Stimulated activated naive CD8-positive, alpha-beta T cell treated with anti-CD3 and anti-CD28 coated beads, Interleukin-15, Interleukin-2, amounts not matched to agents 100 ng/mL and 50 ng/mL, for 24 hours (primary cell): ENCODE data around the gene ATP2A2.

Experiments
- H3K27ac Mint-ChIP-seq: one replicate; pipeline ENCODE4 v1.8.0; 2021; ENCODE audit warnings: mild to moderate bottlenecking, mixed read lengths
- H3K27me3 Mint-ChIP-seq: one replicate; pipeline ENCODE4 v1.8.0; 2021; ENCODE audit warnings: mixed read lengths
- H3K36me3 Mint-ChIP-seq: one replicate; pipeline ENCODE4 v1.8.0; 2021; ENCODE audit warnings: low read depth, mixed read lengths
- H3K4me1 Mint-ChIP-seq: one replicate; pipeline ENCODE4 v1.8.0; 2021; ENCODE audit warnings: low read depth, mixed read lengths
- H3K4me3 Mint-ChIP-seq: one replicate; pipeline ENCODE4 v1.8.0; 2021; ENCODE audit warnings: mild to moderate bottlenecking, mixed read lengths
- H3K9me3 Mint-ChIP-seq: one replicate; pipeline ENCODE4 v1.8.0; 2021; ENCODE audit warnings: mixed read lengths

The ATP2A2 gene

GRCh38 chr12:110280779-110281548, at the start of gene ATP2A2:
TSS of gene ATP2A2 (plus strand) at chr12:110281247. CDS start at chr12:110281790, 543 bp downstream.
- Mint-ChIP-seq H3K4me1 (peaks cover 48% of the 10 kb centered on the region), H3K9me3 (no peaks in the 10 kb centered on the region), H3K27me3 (no peaks in the 10 kb centered on the region), H3K36me3 (peaks cover 40% of the 10 kb centered on the region), H3K27ac (peak within 1 kb of the TSS; percentile 95), H3K4me3 (peak within 1 kb of the TSS; percentile 95)

DNA sequence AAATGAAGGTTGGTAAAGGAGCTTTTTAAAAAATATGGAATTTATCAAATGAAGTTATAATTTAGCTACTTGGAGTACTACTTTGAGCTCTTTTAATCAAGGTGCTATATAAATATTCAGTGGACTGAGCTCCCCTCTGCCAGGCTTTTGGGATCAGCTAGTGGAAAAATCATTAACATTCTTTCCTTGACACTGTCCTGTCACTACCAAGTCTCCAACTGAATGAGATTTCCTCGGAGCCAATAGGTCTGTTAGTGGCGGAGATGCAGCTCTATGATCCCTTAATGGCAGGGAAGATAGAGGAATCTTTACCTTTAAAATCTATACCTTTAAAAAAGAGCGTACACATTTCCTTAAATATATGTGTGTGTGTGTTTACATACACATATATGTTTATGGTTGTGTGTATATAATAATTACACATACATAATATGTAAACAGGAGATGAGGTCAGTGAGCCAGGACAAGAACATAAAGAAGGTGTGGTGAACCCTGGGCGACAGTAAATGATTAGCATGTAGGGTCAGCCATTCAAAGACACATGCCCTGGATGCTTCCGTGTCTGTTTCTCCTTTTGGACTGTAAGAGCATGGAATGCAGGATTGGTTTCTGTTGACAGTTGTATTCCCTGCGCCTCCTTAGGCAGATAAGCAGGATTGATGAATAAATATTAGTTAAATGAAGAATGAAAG, 47.7 kb upstream of the ATP2A2 start:
- Mint-ChIP-seq H3K27ac (no peak overlapping the region), H3K4me1 (peaks cover 4% of the 10 kb centered on the region), H3K36me3 (no peaks in the 10 kb centered on the region), H3K27me3 (no peaks in the 10 kb centered on the region), H3K4me3 (no peak overlapping the region), H3K9me3 (no peaks in the 10 kb centered on the region)

DNA sequence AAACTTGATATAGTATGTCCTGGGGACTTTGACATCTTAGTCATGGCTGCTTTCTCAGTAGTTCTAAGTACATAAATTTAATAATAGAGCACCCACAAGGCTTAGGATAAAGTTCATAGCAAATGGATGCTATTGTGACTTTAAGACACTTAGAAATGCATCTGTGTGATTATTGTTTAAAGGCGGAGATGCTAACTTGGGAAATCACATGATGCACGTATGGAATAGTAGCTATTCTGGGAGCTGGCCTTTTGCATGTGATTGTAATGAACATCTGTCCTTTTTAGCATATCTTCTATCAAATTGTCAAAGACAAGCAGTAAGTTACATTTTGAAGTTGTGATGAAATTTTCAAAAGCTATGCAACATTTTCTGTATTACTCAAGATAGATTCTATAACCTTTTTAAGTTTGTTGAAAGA, 46.7 kb upstream of the ATP2A2 start:
- no peaks in the 10 kb centered on the region for H3K9me3 Mint-ChIP-seq
- no peak overlapping the region for H3K4me3 Mint-ChIP-seq
- H3K27ac Mint-ChIP-seq: no peak overlapping the region
- no peaks in the 10 kb centered on the region for H3K36me3 Mint-ChIP-seq
- peaks cover 4% of the 10 kb centered on the region for H3K4me1 Mint-ChIP-seq
- no peaks in the 10 kb centered on the region for H3K27me3 Mint-ChIP-seq

DNA sequence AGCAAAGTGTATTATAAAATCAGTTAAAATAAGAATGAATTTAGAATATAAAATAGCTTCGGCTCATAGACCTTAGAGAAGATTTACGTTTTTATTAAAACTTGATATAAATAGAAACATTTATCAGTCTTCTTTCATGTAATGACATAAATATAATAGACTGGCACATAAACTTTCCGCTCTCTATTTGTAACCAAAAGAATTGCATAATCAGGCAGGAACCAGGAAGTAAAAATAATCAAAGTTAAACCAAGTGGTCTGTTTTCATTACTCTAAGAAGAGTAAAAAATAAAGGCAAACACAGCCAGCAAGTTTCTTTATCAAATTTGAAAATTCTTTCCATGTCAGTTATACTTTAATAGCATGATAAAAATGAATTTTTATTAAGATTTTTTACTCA, 46.3 kb upstream of the ATP2A2 start:
- Mint-ChIP-seq H3K4me3 (no peak overlapping the region), H3K9me3 (no peaks in the 10 kb centered on the region), H3K27ac (no peak overlapping the region), H3K27me3 (no peaks in the 10 kb centered on the region), H3K36me3 (no peaks in the 10 kb centered on the region), H3K4me1 (peaks cover 4% of the 10 kb centered on the region)

DNA sequence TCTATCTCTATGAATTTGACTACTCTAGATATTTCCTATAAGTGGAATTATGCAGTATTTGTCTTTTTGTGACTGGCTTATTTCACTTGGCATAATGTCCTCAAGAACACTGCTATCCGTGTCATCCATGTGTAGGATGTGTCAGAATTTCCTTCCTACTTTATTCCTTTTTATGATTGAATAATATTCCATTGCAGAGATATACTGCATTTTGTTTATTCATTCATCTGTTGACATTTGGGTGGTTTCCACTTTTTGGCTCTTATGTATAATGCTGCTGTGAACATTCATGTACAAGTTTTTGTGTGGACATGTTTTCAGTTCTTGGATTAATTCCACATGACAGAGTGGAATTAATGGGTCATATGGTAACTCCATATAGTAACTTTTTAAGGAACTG, 45.7 kb upstream of the ATP2A2 start:
- Mint-ChIP-seq H3K36me3 (no peaks in the 10 kb centered on the region), H3K27ac (no peak overlapping the region), H3K4me1 (peaks cover 4% of the 10 kb centered on the region), H3K9me3 (no peaks in the 10 kb centered on the region), H3K4me3 (no peak overlapping the region), H3K27me3 (no peaks in the 10 kb centered on the region)

- H3K9me3 Mint-ChIP-seq: no peaks in the 10 kb centered on the region
- H3K36me3 Mint-ChIP-seq: no peaks in the 10 kb centered on the region
- no peak overlapping the region for H3K27ac Mint-ChIP-seq
- H3K4me1 Mint-ChIP-seq: no peaks in the 10 kb centered on the region
- H3K4me3 Mint-ChIP-seq: no peak overlapping the region
- peaks cover 2% of the 10 kb centered on the region for H3K27me3 Mint-ChIP-seq
These were observed 37.8 kb upstream of the ATP2A2 start for GRCh38 chr12:110243227-110243626.

GRCh38 chr12:110244372-110244771, 36.7 kb upstream of the ATP2A2 start:
- Mint-ChIP-seq H3K27ac (no peak overlapping the region), H3K27me3 (peaks cover 2% of the 10 kb centered on the region), H3K4me1 (no peaks in the 10 kb centered on the region), H3K36me3 (no peaks in the 10 kb centered on the region), H3K9me3 (no peaks in the 10 kb centered on the region), H3K4me3 (no peak overlapping the region)

DNA sequence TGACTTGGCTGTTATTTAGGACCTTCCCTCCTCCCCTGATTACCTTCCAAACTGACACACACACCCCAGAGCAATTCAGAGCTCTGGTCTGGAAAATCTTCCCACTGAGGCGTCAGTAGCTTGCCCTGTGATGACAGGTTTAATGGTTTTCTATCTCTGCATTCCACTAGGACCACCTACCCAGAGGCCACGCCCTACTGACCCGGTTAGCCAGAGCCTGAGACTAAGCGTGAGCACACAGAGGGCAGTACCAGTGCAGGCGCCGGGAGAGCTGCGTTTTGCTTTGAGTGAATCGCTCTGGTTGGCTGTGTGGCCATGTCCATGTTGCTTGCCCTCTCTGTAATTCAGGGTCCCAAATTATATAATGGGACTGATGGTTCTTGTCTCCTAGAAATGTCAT, 36.2 kb upstream of the ATP2A2 start:
- H3K27ac Mint-ChIP-seq: no peak overlapping the region
- peaks cover 2% of the 10 kb centered on the region for H3K27me3 Mint-ChIP-seq
- no peaks in the 10 kb centered on the region for H3K4me1 Mint-ChIP-seq
- H3K9me3 Mint-ChIP-seq: no peaks in the 10 kb centered on the region
- no peak overlapping the region for H3K4me3 Mint-ChIP-seq
- no peaks in the 10 kb centered on the region for H3K36me3 Mint-ChIP-seq

DNA sequence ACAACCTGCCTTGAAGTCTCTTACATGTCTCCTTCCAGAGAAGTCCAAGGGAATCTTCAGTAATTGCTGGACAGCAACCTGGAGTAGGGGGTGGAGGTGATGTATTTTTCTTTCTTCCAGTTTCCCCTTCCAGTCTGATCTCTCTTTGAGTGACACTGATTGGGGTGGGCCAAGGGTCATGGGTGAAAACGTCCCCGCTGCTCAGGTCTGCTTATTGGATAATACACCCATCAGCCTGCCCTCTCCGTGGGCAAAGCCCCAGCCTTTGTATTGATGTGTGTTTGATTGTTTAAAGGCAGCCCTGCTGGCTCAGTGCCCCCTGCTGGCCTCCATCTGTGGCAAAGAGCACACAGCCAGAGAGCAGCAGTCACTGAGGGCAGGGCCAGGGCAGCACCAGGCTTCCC, 35.7 kb upstream of the ATP2A2 start:
- Mint-ChIP-seq H3K27ac (no peak overlapping the region), H3K4me1 (no peaks in the 10 kb centered on the region), H3K9me3 (no peaks in the 10 kb centered on the region), H3K36me3 (no peaks in the 10 kb centered on the region), H3K27me3 (peaks cover 2% of the 10 kb centered on the region), H3K4me3 (no peak overlapping the region)

DNA sequence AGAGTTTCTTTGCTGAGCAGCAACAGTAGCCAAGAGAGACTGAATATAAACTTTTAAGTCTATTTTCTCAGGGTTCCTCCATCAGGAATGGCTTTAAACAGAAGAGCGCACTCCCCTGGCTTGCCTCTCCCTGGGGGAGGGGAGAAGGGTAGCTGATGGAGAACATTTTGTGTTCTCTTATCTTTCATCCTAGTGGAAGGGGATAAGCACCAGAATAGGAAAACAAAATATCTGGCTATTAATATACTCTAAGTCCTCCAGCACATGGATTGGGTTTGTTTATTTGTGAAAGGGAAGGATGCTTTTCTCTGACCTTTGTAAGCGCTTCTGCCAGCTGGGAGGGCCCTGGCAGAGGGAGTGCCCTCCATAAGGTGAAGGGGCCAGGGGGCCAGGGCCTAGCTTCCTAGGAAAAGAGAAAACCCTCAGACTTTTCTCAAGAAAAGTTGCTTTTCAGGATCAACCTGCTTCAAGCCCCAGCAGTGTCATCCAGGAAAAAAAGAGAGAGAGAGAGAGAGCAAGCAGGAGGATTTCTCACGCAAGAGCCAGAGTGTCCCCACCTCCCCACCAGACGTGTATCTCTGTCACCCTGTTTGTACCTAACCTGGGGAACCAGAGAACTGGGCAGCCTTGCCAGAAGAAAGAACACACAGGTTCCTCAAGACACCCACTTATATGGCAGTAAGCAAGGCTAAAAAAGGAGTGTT, 34.3 kb upstream of the ATP2A2 start:
- Mint-ChIP-seq H3K27ac (no peak overlapping the region), H3K4me3 (no peak overlapping the region), H3K27me3 (no peaks in the 10 kb centered on the region), H3K9me3 (no peaks in the 10 kb centered on the region), H3K4me1 (no peaks in the 10 kb centered on the region), H3K36me3 (no peaks in the 10 kb centered on the region)

DNA sequence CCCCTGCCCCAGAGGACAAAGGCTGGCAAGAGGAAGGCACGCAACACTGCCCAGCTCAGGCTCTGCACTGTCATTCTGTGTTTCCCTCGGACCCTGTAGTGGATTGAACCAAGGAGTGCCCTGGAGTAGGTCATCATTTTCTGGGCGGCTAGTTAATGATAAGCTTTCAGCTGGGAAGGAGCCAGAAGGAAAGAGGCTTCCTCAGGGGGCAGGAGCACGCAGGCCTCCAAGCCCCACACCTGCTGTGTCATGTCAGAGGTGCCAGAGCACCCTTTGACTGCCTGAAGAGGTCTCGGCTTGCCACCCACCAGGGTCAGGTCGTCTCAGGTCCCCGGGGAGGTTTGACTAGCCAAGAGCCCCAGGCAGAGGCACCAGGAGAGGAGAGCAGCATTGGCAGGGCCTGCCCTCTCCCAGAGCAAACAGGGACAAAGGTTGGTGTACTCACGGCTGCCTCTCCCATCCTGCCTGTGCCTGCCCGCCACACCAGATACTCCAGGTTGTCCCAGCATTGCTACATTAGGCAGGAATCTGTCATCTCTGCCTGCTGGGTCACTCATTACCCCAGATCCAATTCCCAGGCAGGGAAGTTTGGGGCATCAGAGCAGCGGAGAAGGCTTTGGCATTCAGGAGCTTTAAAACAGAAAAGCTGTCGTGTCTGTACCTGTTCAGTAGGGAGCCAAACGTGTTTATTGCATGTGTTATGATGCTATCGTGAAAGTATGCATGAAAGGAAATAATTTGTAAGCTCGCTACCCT, 33.5 kb upstream of the ATP2A2 start:
- H3K9me3 Mint-ChIP-seq: no peaks in the 10 kb centered on the region
- no peaks in the 10 kb centered on the region for H3K4me1 Mint-ChIP-seq
- H3K4me3 Mint-ChIP-seq: no peak overlapping the region
- no peak overlapping the region for H3K27ac Mint-ChIP-seq
- no peaks in the 10 kb centered on the region for H3K36me3 Mint-ChIP-seq
- no peaks in the 10 kb centered on the region for H3K27me3 Mint-ChIP-seq

DNA sequence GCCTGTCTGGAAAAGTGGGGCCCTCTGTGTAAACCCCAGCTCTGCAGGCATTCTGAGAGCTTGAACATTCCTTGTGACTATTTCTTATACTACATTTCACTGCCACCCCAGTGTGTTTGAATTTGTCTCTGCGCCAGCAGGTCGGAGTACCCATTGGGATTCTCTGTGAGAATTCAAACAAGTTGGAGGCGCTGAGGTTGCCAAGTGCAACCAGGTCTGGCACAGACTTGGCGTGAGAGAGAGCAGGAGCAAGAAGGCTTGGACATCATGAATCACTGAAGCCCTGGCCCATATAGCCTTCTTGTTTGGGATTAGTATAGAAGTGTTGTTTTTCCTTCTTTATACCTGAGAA, 33.0 kb upstream of the ATP2A2 start:
- H3K9me3 Mint-ChIP-seq: no peaks in the 10 kb centered on the region
- no peaks in the 10 kb centered on the region for H3K27me3 Mint-ChIP-seq
- H3K36me3 Mint-ChIP-seq: no peaks in the 10 kb centered on the region
- H3K27ac Mint-ChIP-seq: no peak overlapping the region
- no peak overlapping the region for H3K4me3 Mint-ChIP-seq
- H3K4me1 Mint-ChIP-seq: no peaks in the 10 kb centered on the region

DNA sequence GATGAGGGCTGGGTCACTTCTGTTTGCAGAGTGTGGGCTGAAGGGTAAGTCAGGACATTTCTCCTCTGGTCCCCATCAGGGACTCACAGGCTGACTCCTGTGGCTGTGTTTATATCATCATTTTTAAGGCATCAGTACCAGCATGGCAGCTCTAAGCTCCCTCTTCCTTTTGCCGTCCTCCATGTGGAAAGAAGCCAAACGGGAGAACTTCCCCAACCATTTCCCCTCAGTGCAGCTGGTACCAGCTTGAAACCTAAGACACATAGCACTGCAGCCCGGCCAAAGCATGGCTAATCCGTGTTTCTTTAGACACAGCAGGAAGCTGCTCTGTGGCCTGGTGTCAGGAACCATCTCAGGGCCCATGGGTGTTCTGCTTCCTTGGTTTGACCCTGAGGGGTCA, 31.9 kb upstream of the ATP2A2 start:
- Mint-ChIP-seq H3K4me1 (no peaks in the 10 kb centered on the region), H3K9me3 (no peaks in the 10 kb centered on the region), H3K27me3 (no peaks in the 10 kb centered on the region), H3K27ac (no peak overlapping the region), H3K36me3 (no peaks in the 10 kb centered on the region), H3K4me3 (no peak overlapping the region)

GRCh38 chr12:110249716-110250225, 31.3 kb upstream of the ATP2A2 start:
- Mint-ChIP-seq H3K9me3 (no peaks in the 10 kb centered on the region), H3K4me1 (no peaks in the 10 kb centered on the region), H3K27ac (no peak overlapping the region), H3K27me3 (no peaks in the 10 kb centered on the region), H3K36me3 (no peaks in the 10 kb centered on the region), H3K4me3 (no peak overlapping the region)

GRCh38 chr12:110251381-110251780, 29.7 kb upstream of the ATP2A2 start:
- Mint-ChIP-seq H3K27me3 (no peaks in the 10 kb centered on the region), H3K9me3 (no peaks in the 10 kb centered on the region), H3K36me3 (no peaks in the 10 kb centered on the region), H3K4me3 (no peak overlapping the region), H3K27ac (no peak overlapping the region), H3K4me1 (no peaks in the 10 kb centered on the region)
